NCI-H748 treated with DMSO at 0.1 percent for 48 hours (cell line): Measurements from ENCODE around the gene IL17B.
"Not testable (repeated sequence)": the region's sequence is repeated elsewhere in the genome, so short reads cannot be mapped to it uniquely, and the experiment has no call there.

Experiments used
- DNase-seq: peaks from one replicate; lab custom pipeline; 2025; lab: John Stamatoyannopoulos, UW

The IL17B gene

GRCh38 chr5:149400304-149400703 is 21.2 kb upstream of the IL17B start:
- DNase-seq: no peak

- DNase-seq: no peak
These were observed 20.7 kb upstream of the IL17B start for GRCh38 chr5:149399775-149400174.

GRCh38 chr5:149398747-149399266 is 19.7 kb upstream of the IL17B start:
- DNase-seq: not testable (repeated sequence)

- no peak for DNase-seq
These were observed 18.4 kb upstream of the IL17B start for GRCh38 chr5:149397530-149397929.

- DNase-seq: not testable (repeated sequence)
These were observed 15.9 kb upstream of the IL17B start for GRCh38 chr5:149394996-149395395.

GRCh38 chr5:149392718-149393117 is 13.6 kb upstream of the IL17B start:
- no peak for DNase-seq

- DNase-seq: no peak
These were observed 12.4 kb upstream of the IL17B start for GRCh38 chr5:149391524-149391923.

GRCh38 chr5:149391076-149391475 is 12.0 kb upstream of the IL17B start:
- not testable (repeated sequence) for DNase-seq

- no peak for DNase-seq
These were observed 10.7 kb upstream of the IL17B start for GRCh38 chr5:149389552-149390495.

GRCh38 chr5:149388498-149389190 is 9.6 kb upstream of the IL17B start:
- DNase-seq: no peak

GRCh38 chr5:149387982-149388381 is 8.9 kb upstream of the IL17B start:
- DNase-seq: no peak

- no peak for DNase-seq
These were observed 8.1 kb upstream of the IL17B start for GRCh38 chr5:149387081-149387631.

- DNase-seq: no peak
These were observed 7.1 kb upstream of the IL17B start for GRCh38 chr5:149386166-149386565.

- no peak for DNase-seq
These were observed 4.3 kb upstream of the IL17B start for GRCh38 chr5:149383399-149383798.

GRCh38 chr5:149382517-149383220 is 3.6 kb upstream of the IL17B start:
- DNase-seq: no peak

GRCh38 chr5:149381986-149382338 is 2.9 kb upstream of the IL17B start:
- DNase-seq: no peak

GRCh38 chr5:149381261-149381985 is 2.3 kb upstream of the IL17B start:
- no peak for DNase-seq

GRCh38 chr5:149380466-149381121 is 1.5 kb upstream of the IL17B start:
- no peak for DNase-seq

- no peak for DNase-seq
These were observed 804 bp upstream of the IL17B start for GRCh38 chr5:149379818-149380374.

- DNase-seq: no peak
These were observed 761 bp downstream of the IL17B start for GRCh38 chr5:149378241-149378820.
